Neural progenitor cell (in vitro differentiated cells): ENCODE data around the gene KIF16B.

Experiments used
- CTCF ChIP-seq: fragments of 200-600 bp; sonication (generic); IDR thresholded peaks from 2 replicates; pipeline ENCODE4 v1.5.1; 2017; ENCODE audit warnings: antibody characterized with exemption, mild to moderate bottlenecking
- EZH2 ChIP-seq: fragments of 200-600 bp; sonication (generic); IDR thresholded peaks from 2 replicates; pipeline ENCODE4 v1.6.1; 2017; ENCODE audit warnings: antibody characterized with exemption, mild to moderate bottlenecking, moderate library complexity
- EZH2phosphoT487 ChIP-seq: fragments of 200-600 bp; sonication (generic); IDR thresholded peaks from 2 replicates; pipeline ENCODE4 v1.6.1; 2017; ENCODE audit warnings: antibody characterized with exemption

- TF ChIP-seq CTCF (no peak), EZH2 (no peak), EZH2phosphoT487 (no peak)
Observed at GRCh38 chr20:16286601-16287000, 286.6 kb downstream of the KIF16B start.
